Right ventricle myocardium inferior (tissue), 1 donor: ENCODE data around the gene SORCS3. TPM values are rescaled to one million over a fixed set of nuclear protein-coding genes. Genes with fewer than 3 reads are reported as not detected.
"Not testable (repeated sequence)": the region's sequence is repeated elsewhere in the genome, so short reads cannot be mapped to it uniquely, and the experiment has no call there.

ENCODE experiments used
- ATAC-seq: fragments of 200-7000 bp; cut with Tn5 transposase; one replicate; pipeline ENCODE4 v1.9.1; 2020; ENCODE audit warnings: mild to moderate bottlenecking, moderate library complexity
- DNase-seq: peaks from one replicate; pipeline ENCODE4 v3.0.0; 2021; ENCODE audit errors: missing footprints
- intact Hi-C: fragments of 100-400 bp; cut with DNase I; formaldehyde crosslinking; loops from one replicate; pipeline ENCODE4 v1.11.0; 2022
- total RNA-seq: library from RNA; stranded (reverse); fragmentation: NEBNext Ultra II Directional; extraction: Animal tissue kit (Norgen Biotek cat#: 25700); gene quantifications from one replicate; pipeline ENCODE4 v1.2.1, GENCODE V29; 2021
- donor health status: DM: no; HTN: yes; CAD: no; lungs with severe emphysema.

The SORCS3 gene
- total RNA-seq, 1 donor from 2014 or later: 0.08 TPM

- DNase-seq (no peak), ATAC-seq (no peak)
- intact Hi-C loops: no loop called here
Observed at GRCh38 chr10:104681485-104681884, 40.4 kb downstream of the SORCS3 start.

GRCh38 chr10:104683567-104683966 is 42.5 kb downstream of the SORCS3 start:
- DNase-seq: no peak
- ATAC-seq: no peak
- intact Hi-C loops: no loop called here

DNA sequence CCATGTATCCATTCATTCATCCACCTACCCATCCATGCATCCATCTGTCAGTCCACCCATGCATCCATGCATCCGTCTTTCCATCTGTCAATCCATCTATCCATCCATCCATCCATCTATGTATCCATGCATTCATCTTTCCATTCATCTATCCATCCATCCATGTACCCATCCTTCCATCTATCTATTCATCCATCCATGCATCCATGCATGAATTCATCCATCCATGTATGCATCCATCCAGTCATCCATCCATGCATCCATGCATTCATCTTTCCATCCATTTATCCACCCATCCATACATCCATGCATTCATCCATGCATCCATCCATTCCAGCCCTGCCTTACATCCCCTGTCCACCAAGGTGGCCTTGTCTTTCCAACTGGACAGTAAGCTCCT is 45.7 kb downstream of the SORCS3 start:
- ATAC-seq (no peak), DNase-seq (no peak)
- intact Hi-C loops: no loop called here

GRCh38 chr10:104688251-104689042 is 47.4 kb downstream of the SORCS3 start:
- no peak for DNase-seq
- intact Hi-C loops: no loop called here
- no peak for ATAC-seq

DNA sequence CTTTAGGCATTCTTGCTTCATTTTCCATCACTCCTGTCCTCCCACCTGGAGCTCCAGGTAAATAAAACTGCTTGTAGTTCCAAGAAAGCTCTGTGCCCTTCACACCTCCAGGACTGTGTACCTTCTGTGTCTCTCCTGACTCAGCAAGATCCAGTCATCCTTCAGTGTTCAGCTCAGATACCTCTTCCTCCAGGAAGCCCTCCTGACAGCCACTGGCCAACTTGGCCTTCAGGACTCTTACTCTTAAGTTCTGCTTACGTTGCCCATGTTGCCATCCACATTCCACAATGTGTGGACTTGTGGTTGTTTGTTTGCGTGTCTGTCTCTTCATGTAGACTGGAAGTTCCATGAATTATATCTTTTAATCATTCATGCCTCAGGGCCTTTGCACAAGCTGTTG is 48.0 kb downstream of the SORCS3 start:
- ATAC-seq: no peak
- DNase-seq: no peak
- intact Hi-C loops: no loop called here

DNA sequence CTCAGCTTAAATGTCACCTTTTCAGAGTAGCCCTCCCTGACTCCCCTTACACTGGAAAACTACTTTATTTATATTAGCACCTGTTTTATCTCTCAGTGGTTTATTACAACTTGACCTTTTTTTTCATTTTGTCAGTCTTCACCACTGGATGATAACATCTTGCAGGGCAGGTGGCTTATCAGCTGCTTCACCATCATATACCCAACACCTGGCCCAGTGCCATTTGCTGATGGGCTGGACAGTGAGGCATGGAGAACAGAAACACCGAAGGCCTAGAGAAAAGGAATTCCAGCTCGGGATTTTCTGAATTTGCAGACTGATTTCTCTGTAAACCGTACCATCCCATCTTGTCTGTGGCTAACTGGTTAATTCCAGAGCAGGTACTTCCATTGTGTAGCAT is 48.5 kb downstream of the SORCS3 start:
- no peak for ATAC-seq
- intact Hi-C loops: no loop called here
- no peak for DNase-seq

GRCh38 chr10:104690101-104690500 is 49.0 kb downstream of the SORCS3 start:
- no peak for DNase-seq
- intact Hi-C loops: loop anchor here (2.0 kb wide), 1 partner anchor 167 kb away; no protein-coding TSS in a partner anchor
- no peak for ATAC-seq

DNA sequence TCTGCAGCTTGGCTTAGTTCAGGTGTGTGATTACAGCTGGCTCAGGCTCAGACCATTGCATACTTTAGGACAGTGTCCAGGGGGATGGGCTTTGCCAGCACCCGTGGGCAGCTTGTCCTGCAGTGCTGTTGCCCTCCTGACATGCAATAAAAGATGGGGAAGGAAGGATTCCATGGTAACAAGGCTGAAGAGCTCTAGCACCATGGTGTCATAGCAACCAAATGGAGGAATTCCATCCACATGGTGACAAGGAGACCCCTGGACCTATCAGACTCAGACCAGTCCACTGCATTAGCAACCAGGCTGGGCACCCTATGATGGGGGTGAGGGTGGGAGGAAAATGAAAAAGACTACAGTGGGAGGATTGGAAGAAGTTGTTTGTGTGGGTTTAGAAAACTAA is 49.9 kb downstream of the SORCS3 start:
- intact Hi-C loops: loop anchor here (2.0 kb wide), 1 partner anchor 168 kb away; no protein-coding TSS in a partner anchor
- no peak for ATAC-seq
- DNase-seq: no peak

GRCh38 chr10:104694074-104694473 is 53.0 kb downstream of the SORCS3 start:
- intact Hi-C loops: no loop called here
- ATAC-seq: no peak
- no peak for DNase-seq

DNA sequence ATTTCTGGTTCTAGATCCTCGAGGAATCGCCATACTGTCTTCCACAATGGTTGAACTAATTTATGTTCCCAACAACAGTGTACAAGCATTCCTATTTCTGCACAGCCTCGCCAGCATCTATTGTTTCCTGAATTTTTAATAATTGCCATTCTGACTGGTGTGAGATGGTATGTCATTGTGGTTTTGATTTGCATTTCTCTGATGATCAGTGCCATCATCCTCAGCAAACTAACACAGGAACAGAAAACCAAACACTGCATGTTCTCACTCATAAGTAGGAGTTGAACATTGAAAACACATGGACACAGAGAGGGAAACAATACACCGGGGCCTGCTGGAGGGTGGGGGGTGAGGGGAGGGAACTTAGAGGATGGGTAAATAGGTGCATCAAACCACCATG is 62.2 kb downstream of the SORCS3 start:
- DNase-seq, intact Hi-C loops, ATAC-seq: not testable (repeated sequence)

- no peak for DNase-seq
- intact Hi-C loops: no loop called here
- ATAC-seq: no peak
Observed at GRCh38 chr10:104706886-104707285, 65.8 kb downstream of the SORCS3 start.

DNA sequence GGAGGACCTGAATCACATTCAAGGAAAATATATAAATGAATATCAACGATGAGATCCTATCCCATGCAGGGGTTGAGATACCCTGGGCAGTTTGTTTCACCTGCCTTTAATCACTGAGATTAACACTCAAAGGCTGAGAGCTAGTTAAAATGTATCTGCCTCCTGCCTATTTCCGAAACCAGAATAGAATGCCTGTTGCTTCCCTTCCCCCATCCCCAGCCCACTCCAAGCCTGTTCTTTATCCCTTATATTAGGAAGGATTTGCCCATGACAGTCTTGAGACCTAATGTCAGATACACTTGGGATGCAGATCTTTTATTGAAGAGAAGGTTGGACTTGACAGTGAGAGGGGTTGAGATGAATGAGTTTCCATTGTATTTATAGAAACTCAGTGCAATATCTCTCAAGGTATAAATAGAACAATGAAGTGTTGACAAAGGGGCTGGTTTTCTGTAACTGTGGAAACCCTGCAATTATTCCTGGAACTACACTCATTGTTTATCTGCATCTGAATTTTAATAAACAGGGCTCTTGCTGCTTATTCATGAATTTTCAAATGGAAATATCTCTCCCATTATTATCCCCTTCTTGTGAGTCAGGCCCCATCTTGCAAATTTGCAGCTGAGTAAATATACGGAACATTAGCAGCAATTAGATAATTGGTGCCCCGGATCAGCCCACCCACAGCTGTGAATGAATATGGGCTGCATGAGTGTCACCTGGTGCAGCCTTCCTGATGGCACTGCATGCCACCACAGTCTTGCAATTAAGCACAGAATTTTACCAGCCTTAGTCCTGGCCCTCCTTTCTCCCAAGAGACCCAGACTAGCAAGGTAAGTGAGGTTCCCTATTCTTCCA is 66.7 kb downstream of the SORCS3 start:
- intact Hi-C loops: no loop called here
- DNase-seq: no peak
- peak; percentile 47 for ATAC-seq

DNA sequence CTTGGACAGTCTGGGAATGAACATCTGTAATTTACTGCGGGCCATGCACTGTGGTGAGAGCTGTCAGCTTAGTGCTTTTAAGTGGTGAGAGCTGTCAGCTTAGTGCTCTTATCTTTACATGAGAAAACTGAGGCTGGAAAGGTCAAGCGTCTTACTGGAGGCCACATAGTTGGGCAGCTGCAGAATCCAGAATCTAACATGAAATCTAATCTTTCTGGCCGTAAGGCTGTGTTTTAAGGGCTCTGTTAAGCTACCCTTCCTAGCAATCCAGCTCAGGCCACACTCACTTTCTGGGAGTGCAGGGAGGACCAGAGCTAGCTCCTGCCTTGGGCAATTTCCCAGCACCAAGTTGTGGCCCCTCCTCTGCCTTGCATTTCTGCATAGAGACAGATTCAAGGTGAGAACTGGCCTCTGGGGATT is 70.2 kb downstream of the SORCS3 start:
- ATAC-seq (peak; percentile 85), DNase-seq (no peak)
- intact Hi-C loops: loop anchor here (1.0 kb wide), 1 partner anchor 25 kb away; no protein-coding TSS in a partner anchor

DNA sequence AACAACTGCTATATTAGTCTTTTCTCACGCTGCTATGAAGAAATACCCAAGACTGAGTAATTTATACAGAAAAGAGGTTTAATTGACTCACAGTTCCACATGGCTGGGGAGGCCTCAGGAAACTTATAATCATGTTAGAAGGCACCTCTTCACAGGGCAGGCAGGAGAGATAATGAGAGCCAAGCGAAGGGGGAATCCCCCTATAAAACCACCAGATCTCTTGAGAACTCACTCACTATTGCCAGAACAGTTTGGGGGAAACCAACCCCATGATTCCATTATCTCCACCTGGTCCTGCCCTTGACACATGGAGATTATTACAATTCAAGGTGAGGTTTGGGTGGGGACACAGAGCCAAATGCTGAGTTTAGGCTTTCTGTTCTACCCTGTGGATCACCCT is 89.5 kb downstream of the SORCS3 start:
- intact Hi-C loops, ATAC-seq: not testable (repeated sequence)

DNA sequence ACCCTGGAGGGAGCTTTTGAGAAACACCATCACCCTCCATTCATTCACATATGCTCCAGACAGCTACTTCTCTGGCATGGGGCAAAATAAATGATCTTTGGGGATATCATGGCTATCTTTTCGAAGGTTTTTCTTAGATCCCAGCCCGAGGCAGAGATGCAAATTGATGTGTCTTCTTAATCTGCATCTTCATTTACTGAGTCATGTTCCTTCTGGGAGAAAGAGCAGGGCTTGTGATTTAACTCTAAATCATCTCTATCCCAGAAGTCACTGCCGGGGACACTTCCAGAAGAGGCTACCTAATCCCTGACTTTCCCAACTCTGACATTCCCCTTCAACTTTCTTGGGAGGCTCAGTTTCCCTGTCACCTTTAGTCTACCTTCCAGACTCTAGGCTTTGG is 90.1 kb downstream of the SORCS3 start:
- DNase-seq: no peak
- intact Hi-C loops: no loop called here
- no peak for ATAC-seq

More for the DNA sequence above, 89.5 kb downstream of the SORCS3 start:
- DNase-seq: not testable (repeated sequence)

GRCh38 chr10:104732222-104732621 is 91.1 kb downstream of the SORCS3 start:
- intact Hi-C loops: no loop called here
- DNase-seq (no peak), ATAC-seq (peak; percentile 82)

DNA sequence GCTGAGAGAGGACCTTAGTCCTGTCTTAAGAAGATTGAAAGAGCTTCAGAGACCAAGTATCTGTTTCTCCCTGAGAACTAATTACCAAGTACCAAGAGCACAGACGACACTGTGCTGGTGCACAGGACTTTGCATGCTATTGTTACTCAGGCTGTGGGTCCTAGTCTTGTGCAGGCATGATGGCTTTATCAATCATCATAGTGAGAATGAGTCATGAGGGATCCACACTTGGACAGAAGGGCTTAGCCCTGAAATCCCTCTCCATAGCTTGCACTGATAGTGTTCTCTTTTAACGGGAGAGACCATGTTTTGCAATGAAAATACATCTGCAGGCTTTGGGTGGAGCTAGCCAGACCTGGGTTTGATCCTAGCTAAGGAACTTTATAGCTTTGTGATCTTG is 93.3 kb downstream of the SORCS3 start:
- no peak for ATAC-seq
- intact Hi-C loops: no loop called here
- no peak for DNase-seq

DNA sequence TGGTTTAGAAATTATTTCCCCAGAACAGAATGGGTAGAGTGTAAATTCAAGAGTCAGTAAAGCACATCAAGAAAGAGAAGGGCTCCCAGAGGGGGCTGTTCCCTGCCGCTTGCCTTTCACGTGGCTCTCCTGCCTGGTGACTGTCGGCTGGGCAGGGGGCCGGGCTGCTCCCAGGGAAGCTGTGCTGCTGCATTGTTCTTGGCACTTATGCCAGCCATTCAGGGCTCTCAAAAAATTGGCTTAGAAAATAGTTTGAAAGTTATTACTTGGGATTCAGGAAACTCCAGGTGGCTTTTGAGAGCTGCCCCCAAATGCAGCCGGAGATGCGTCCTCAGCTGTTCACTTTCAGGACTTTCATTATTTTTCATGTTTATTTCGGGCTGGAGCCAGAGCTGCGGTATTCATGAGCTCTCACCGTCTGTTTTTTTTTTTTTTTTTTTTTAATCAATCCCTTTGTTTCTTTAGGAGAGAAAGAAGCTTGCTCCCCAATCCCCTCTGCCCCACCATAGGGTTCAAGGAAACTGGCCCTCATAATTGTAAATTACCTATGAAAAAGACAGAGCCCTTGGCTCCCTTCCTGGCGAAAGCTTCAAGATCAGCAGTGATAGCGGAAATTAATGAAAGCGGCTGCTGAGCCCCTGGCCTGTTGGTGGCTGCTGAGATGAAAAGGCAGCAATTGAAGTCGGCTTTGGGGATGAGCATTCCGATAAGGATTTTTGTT is 94.1 kb downstream of the SORCS3 start:
- DNase-seq: peak; percentile 76
- intact Hi-C loops: no loop called here

GRCh38 chr10:104735757-104736391 is 94.8 kb downstream of the SORCS3 start:
- DNase-seq: peak; percentile 60
- peak; percentile 62 for ATAC-seq
- intact Hi-C loops: loop anchor here (1.0 kb wide), 1 partner anchor 25 kb away; no protein-coding TSS in a partner anchor

More for the DNA sequence above, 94.1 kb downstream of the SORCS3 start:
- ATAC-seq: peak; percentile 74
